ENCODE results near the gene NT5DC3.
A peak's percentile ranks its signal among the peaks of the same experiment; 100 is the strongest.

GRCh38 chr12:103838254-103838914, 2.6 kb downstream of the NT5DC3 start:
- TF ChIP-seq SYNCRIP (IDR thresholded peaks at IDR 0.05; ENCODE audit: insufficient read depth, low read depth, low read length) (no peak), BRD4 (CRISPR knock-in tag; IDR thresholded peaks at IDR 0.05) (no peak), ZBTB14 (CRISPR knock-in tag; IDR thresholded peaks at IDR 0.05) (no peak), ZBTB49 (CRISPR knock-in tag; IDR thresholded peaks at IDR 0.05; ENCODE audit: borderline replicate concordance) (no peak), RAD21 (CRISPR knock-in tag; IDR thresholded peaks at IDR 0.05) (no peak), TEAD2 (CRISPR knock-in tag; IDR thresholded peaks at IDR 0.05) (no peak), THAP11 (CRISPR knock-in tag; IDR thresholded peaks at IDR 0.05) (peak; percentile 60; the same call in 1 of the 2 replicates), JUNB (CRISPR knock-in tag; IDR thresholded peaks at IDR 0.05; ENCODE audit: borderline replicate concordance) (no peak), ATF7 (IDR thresholded peaks at IDR 0.05) (no peak), ATF7 (CRISPR knock-in tag; IDR thresholded peaks at IDR 0.05) (no peak), ZNF724P (CRISPR knock-in tag; IDR thresholded peaks at IDR 0.05; ENCODE audit: borderline replicate concordance) (no peak), ELK4 (CRISPR knock-in tag; IDR thresholded peaks at IDR 0.05; ENCODE audit: borderline replicate concordance) (no peak), REXO4 (CRISPR knock-in tag; IDR thresholded peaks at IDR 0.05; ENCODE audit: borderline replicate concordance) (no peak)

All from HepG2 (cell line).